Measurements from ENCODE around the gene MSI2. TPM values are rescaled to one million over a fixed set of nuclear protein-coding genes. Genes with fewer than 3 reads are reported as not detected.

Gene MSI2
- total RNA-seq, 4 donors from 2014 or later, result 27.3 to 50.4 (median 36.8) TPM

DNA sequence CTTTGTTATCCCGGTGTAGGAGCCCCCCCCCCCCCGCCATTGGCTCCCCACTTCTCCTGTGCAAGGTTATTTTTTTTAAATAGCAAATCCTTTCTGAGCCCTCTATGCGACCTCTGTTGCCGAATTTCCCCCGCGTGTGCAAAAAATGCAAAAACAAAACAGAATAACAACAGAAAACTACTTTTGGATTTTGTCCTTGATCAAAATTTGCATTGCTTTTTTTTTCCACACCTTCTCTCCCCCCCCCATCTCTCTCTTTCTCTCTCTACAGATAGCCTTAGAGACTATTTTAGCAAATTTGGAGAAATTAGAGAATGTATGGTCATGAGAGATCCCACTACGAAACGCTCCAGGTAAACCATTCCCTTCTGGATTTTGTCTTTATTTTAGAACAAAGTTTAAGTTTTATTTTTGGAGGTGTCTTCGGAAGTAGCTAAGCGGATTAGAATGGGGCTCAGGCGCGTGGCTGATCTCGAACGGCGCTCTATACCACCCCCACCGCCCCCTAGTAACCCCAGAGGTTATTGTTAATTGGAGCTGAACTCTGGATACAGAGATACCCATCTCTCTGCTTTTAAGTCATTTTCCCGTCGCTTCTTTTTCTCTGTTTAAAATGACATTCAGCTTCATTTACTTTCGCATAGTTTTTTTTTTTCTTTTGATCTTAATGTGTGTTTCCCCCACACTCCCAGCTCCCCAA, 1.0 kb downstream of the MSI2 start:
- no peak for ATAC-seq
- Histone ChIP-seq H3K27ac (peak overlapping the region; percentile 89 to 100 (median 96)), H3K9me3 (no peaks in the 10 kb centered on the region), H3K27me3 (no peaks in the 10 kb centered on the region), H3K4me3 (peak overlapping the region; percentile 92 to 99), H3K36me3 (peaks cover 0 to 6% of the 10 kb centered on the region in 2 donors), H3K4me1 (peaks cover 3 to 43% (median 8%) of the 10 kb centered on the region in 3 donors)
- WGBS, 2 donors (ENCODE audit: low coverage in 1 of 2), result 1 to 2% methylated on average over 16 to 19 of the region's 19 CpGs
- TF ChIP-seq EP300 (IDR thresholded peaks at IDR 0.05) (no peak), POLR2A (IDR thresholded peaks at IDR 0.05) (no peak), POLR2AphosphoS5 (IDR thresholded peaks at IDR 0.05) (no peak)
- TF ChIP-seq, protein P1, sequence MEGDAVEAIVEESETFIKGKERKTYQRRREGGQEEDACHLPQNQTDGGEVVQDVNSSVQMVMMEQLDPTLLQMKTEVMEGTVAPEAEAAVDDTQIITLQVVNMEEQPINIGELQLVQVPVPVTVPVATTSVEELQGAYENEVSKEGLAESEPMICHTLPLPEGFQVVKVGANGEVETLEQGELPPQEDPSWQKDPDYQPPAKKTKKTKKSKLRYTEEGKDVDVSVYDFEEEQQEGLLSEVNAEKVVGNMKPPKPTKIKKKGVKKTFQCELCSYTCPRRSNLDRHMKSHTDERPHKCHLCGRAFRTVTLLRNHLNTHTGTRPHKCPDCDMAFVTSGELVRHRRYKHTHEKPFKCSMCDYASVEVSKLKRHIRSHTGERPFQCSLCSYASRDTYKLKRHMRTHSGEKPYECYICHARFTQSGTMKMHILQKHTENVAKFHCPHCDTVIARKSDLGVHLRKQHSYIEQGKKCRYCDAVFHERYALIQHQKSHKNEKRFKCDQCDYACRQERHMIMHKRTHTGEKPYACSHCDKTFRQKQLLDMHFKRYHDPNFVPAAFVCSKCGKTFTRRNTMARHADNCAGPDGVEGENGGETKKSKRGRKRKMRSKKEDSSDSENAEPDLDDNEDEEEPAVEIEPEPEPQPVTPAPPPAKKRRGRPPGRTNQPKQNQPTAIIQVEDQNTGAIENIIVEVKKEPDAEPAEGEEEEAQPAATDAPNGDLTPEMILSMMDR (IDR thresholded peaks at IDR 0.05), result no peak

- WGBS, 2 donors (ENCODE audit: low coverage in 1 of 2), result 6 to 7% methylated on average over 8 to 16 of the region's 20 CpGs
- peaks cover 0 to 14% of the 10 kb centered on the region in 2 donors for H3K36me3 ChIP-seq
- H3K9me3 ChIP-seq, result no peaks in the 10 kb centered on the region
- no peak for TF ChIP-seq EP300 (IDR thresholded peaks at IDR 0.05)
- no peak for TF ChIP-seq POLR2AphosphoS5 (IDR thresholded peaks at IDR 0.05)
- TF ChIP-seq, protein P1 (IDR thresholded peaks at IDR 0.05), result no peak
- TF ChIP-seq POLR2A (IDR thresholded peaks at IDR 0.05), result no peak
- H3K27me3 ChIP-seq, result no peaks in the 10 kb centered on the region
- H3K4me3 ChIP-seq, result peak overlapping the region; percentile 92 to 99
- H3K4me1 ChIP-seq, result peaks cover 3 to 45% (median 8%) of the 10 kb centered on the region in 3 donors
- H3K27ac ChIP-seq, result peak overlapping the region in 3 of 4 donors; percentile 69 to 100 (median 99)
- no peak for ATAC-seq
Observed at GRCh38 chr17:57257895-57258851, 1.9 kb downstream of the MSI2 start.

DNA sequence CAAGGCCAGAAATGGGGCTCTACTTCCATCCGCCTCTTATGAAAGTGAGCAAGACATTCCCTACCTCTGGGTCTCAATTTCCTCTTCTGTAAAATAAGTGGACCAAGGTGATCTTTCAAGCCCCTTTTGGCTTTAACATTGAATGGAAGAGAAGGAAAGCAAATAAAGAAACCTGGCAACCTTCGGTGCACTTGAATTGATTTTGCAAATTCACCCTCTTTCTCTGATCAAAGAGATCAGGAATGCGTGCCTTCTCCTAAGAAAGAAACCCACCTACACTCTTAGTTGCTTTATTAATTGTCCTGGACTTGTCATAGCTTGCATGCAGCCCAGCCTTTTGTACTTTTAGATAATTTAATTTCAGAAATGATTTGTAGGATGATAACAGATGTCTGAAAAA, 3.0 kb downstream of the MSI2 start:
- Histone ChIP-seq H3K4me1 (peaks cover 3 to 47% (median 8%) of the 10 kb centered on the region in 3 donors), H3K27ac (peak overlapping the region in 1 of 4 donors; percentile 100), H3K27me3 (no peaks in the 10 kb centered on the region), H3K36me3 (peaks cover 0 to 26% of the 10 kb centered on the region in 2 donors), H3K4me3 (peak overlapping the region in 1 of 2 donors; percentile 92), H3K9me3 (no peaks in the 10 kb centered on the region)
- no peak for ATAC-seq
- TF ChIP-seq POLR2AphosphoS5 (IDR thresholded peaks at IDR 0.05) (no peak), POLR2A (IDR thresholded peaks at IDR 0.05) (no peak)
- WGBS, 2 donors (ENCODE audit: low coverage in 1 of 2), result 91 to 96% methylated on average over 3 of the region's 3 CpGs

GRCh38 chr17:57259817-57260216, 3.5 kb downstream of the MSI2 start:
- H3K4me3 ChIP-seq, result no peak overlapping the region
- peaks cover 3 to 47% (median 8%) of the 10 kb centered on the region in 3 donors for H3K4me1 ChIP-seq
- 49 to 51% methylated on average over 4 of the region's 4 CpGs for WGBS, 2 donors (ENCODE audit: low coverage in 1 of 2)
- TF ChIP-seq POLR2AphosphoS5 (IDR thresholded peaks at IDR 0.05) (no peak), EP300 (IDR thresholded peaks at IDR 0.05) (no peak), POLR2A (IDR thresholded peaks at IDR 0.05) (no peak)
- TF ChIP-seq, protein P1 (IDR thresholded peaks at IDR 0.05), result no peak
- no peak overlapping the region for H3K27ac ChIP-seq
- H3K36me3 ChIP-seq, result peaks cover 0 to 31% of the 10 kb centered on the region in 2 donors
- H3K27me3 ChIP-seq, result no peaks in the 10 kb centered on the region
- ATAC-seq, result no peak
- H3K9me3 ChIP-seq, result no peaks in the 10 kb centered on the region

Data from gastroesophageal sphincter (tissue), 4 donors.